HL-60 (cell line): ENCODE results near the gene ADAMTS20.

Experiments
- CTCF ChIP-seq: IDR thresholded peaks from one replicate; pipeline ENCODE4 v1.5.1; 2011; ENCODE audit warnings: low read length, control low read depth, inconsistent platforms; ENCODE audit not compliant: insufficient read depth
- POLR2AphosphoS5 ChIP-seq: IDR thresholded peaks from 2 replicates; pipeline ENCODE4 v1.6.1; 2012; ENCODE audit warnings: low read depth

GRCh38 chr12:43453761-43454160 lies 98.2 kb downstream of the ADAMTS20 start:
- no peak for TF ChIP-seq CTCF
- TF ChIP-seq POLR2AphosphoS5 = no peak
